ENCODE data around the gene ZGPAT. TPM values are rescaled to one million over a fixed set of nuclear protein-coding genes. Genes with fewer than 3 reads are reported as not detected.
A peak's percentile ranks its signal among the peaks of the same experiment; 100 is the strongest.

ZGPAT gene
- total RNA-seq, 1 experiment from 2014 or later: 37.9 TPM

GRCh38 chr20:63697357-63697867, 10.4 kb upstream of the ZGPAT start:
- ATAC-seq: peak; percentile 8
- H3K4me3 ChIP-seq (ENCODE audit: low read length): peak overlapping the region; percentile 63
- H3K9ac ChIP-seq (ENCODE audit: low read length): peak overlapping the region; percentile 79
- H3F3A ChIP-seq (ENCODE audit: low read length, unreplicated experiment): no peaks in the 10 kb centered on the region
- H3K27ac ChIP-seq (ENCODE audit: low read length): peak overlapping the region; percentile 95
- CTCF ChIA-PET: interaction anchor here (0.9 kb wide), 1 partner anchor 160 kb away, joined by 3 read pairs; no protein-coding TSS in a partner anchor
- H3K36me3 ChIP-seq (ENCODE audit: low read depth, low read length): 0 out of 2 replicates have a peak, but pooled peaks cover 4% of the 10 kb centered on the region
- H3K4me2 ChIP-seq (ENCODE audit: low read length): peak overlapping the region; percentile 89
- no peaks in the 10 kb centered on the region for H3K27me3 ChIP-seq (ENCODE audit: low read length)
- no peaks in the 10 kb centered on the region for H3K9me3 ChIP-seq (ENCODE audit: low read length)
- H3K9me2 ChIP-seq (replicated peaks; ENCODE audit: low read length): no peaks in the 10 kb centered on the region
- TF ChIP-seq EZH2 (IDR thresholded peaks at IDR 0.05; ENCODE audit: low read length, unreplicated experiment) (no peak), CTCF (conservative IDR thresholded peaks at IDR 0.05; ENCODE audit: low read depth, low read length) (no peak), EZH2phosphoT487 (IDR thresholded peaks at IDR 0.05; ENCODE audit: borderline replicate concordance, low read length) (no peak)
- H3K4me1 ChIP-seq (ENCODE audit: insufficient read depth, low read length): peaks cover 39% of the 10 kb centered on the region
- DNase-seq: peak; percentile 21
- H2AFZ ChIP-seq (ENCODE audit: low read length): no peak overlapping the region
- BruUV-seq (replicated peaks): no TSS peak
- H3K79me2 ChIP-seq (ENCODE audit: low read length): 0 out of 2 replicates have a peak, but pooled peaks cover 7% of the 10 kb centered on the region
- intact Hi-C loops (cut with micrococcal nuclease): no loop called here
- POLR2A ChIA-PET (ENCODE audit: unreplicated experiment): no interaction called here
- no peaks in the 10 kb centered on the region for H4K20me1 ChIP-seq (ENCODE audit: low read length)

GRCh38 chr20:63697868-63698545, 9.8 kb upstream of the ZGPAT start:
- CTCF ChIA-PET: no interaction called here
- no peak for TF ChIP-seq EZH2phosphoT487 (IDR thresholded peaks at IDR 0.05; ENCODE audit: borderline replicate concordance, low read length)
- TF ChIP-seq CTCF (conservative IDR thresholded peaks at IDR 0.05; ENCODE audit: low read depth, low read length): no peak
- TF ChIP-seq EZH2 (IDR thresholded peaks at IDR 0.05; ENCODE audit: low read length, unreplicated experiment): no peak
- no peak for DNase-seq

More at GRCh38 chr20:63697868-63698545, 9.8 kb upstream of the ZGPAT start:
- Histone ChIP-seq H3K4me2 (ENCODE audit: low read length) (peak overlapping the region; percentile 89), H3K36me3 (ENCODE audit: low read depth, low read length) (0 out of 2 replicates have a peak, but pooled peaks cover 4% of the 10 kb centered on the region), H3K9me2 (replicated peaks; ENCODE audit: low read length) (no peaks in the 10 kb centered on the region), H3K27me3 (ENCODE audit: low read length) (no peaks in the 10 kb centered on the region), H3K4me3 (ENCODE audit: low read length) (peak overlapping the region; percentile 63), H3K79me2 (ENCODE audit: low read length) (0 out of 2 replicates have a peak, but pooled peaks cover 7% of the 10 kb centered on the region), H3K4me1 (ENCODE audit: insufficient read depth, low read length) (peaks cover 39% of the 10 kb centered on the region), H3F3A (ENCODE audit: low read length, unreplicated experiment) (no peaks in the 10 kb centered on the region), H4K20me1 (ENCODE audit: low read length) (no peaks in the 10 kb centered on the region), H3K9me3 (ENCODE audit: low read length) (no peaks in the 10 kb centered on the region), H3K27ac (ENCODE audit: low read length) (peak overlapping the region; percentile 95), H3K9ac (ENCODE audit: low read length) (peak overlapping the region; percentile 79), H2AFZ (ENCODE audit: low read length) (no peak overlapping the region)
- intact Hi-C loops (cut with micrococcal nuclease): no loop called here
- POLR2A ChIA-PET (ENCODE audit: unreplicated experiment): interaction anchor here (0.6 to 1.2 kb wide), 2 partner anchors 43 to 56 kb away, joined by 3 to 7 read pairs; no protein-coding TSS in a partner anchor
- no TSS peak for BruUV-seq (replicated peaks)
- no peak for ATAC-seq
